Keratinocyte (primary cell): ENCODE measurements around the gene CHD2. TPM values are rescaled to one million over a fixed set of nuclear protein-coding genes. Genes with fewer than 3 reads are reported as not detected.
"Not testable (repeated sequence)": the region's sequence is repeated elsewhere in the genome, so short reads cannot be mapped to it uniquely, and the experiment has no call there.

ENCODE experiments used
- DNase-seq: peaks from one replicate; pipeline ENCODE4 v3.0.0-alpha.2; 2011; ENCODE audit warnings: low read depth, missing footprints, low spot score
- FAIRE-seq: peaks from 2 replicates; lab custom pipeline; 2011; peaks lifted over from hg19 to GRCh38; lab: Jason Lieb, UNC
- H2AFZ ChIP-seq: 2 replicates; pipeline ENCODE4 v1.6.0; 2012; ENCODE audit warnings: low read length, control low read depth, inconsistent platforms; ENCODE audit not compliant: control insufficient read depth
- H3K27ac ChIP-seq: 2 replicates; pipeline ENCODE4 v1.5.1; 2011; ENCODE audit warnings: low read length; ENCODE audit not compliant: control insufficient read depth, insufficient read depth
- H3K27me3 ChIP-seq: 3 replicates; pipeline ENCODE4 v1.6.0; 2011; ENCODE audit warnings: low read length; ENCODE audit not compliant: control insufficient read depth, insufficient read depth; ENCODE audit errors: extremely low read depth
- H3K36me3 ChIP-seq, 2 experiments: 2 replicates in 1 of 2; 3 replicates in 1 of 2; pipeline ENCODE4 v1.5.1; 2011; ENCODE audit warnings: low read length in 2 of 2, mild to moderate bottlenecking in 1 of 2; ENCODE audit not compliant: control insufficient read depth in 2 of 2, insufficient read depth in 2 of 2; ENCODE audit errors: extremely low read depth in 1 of 2
- H3K4me1 ChIP-seq: 3 replicates; pipeline ENCODE4 v1.5.1; 2011; ENCODE audit warnings: low read length; ENCODE audit not compliant: control insufficient read depth, insufficient read depth; ENCODE audit errors: extremely low read depth
- H3K4me2 ChIP-seq: 3 replicates; pipeline ENCODE4 v1.6.0; 2011; ENCODE audit warnings: low read depth, low read length; ENCODE audit not compliant: control insufficient read depth, insufficient read depth; ENCODE audit errors: extremely low read depth
- H3K4me3 ChIP-seq, 3 experiments: fragments of 200-600 bp in 1 of 3; sonication (generic) in 1 of 3; 2 replicates in 2 of 3; 3 replicates in 1 of 3; pipeline ENCODE4 v1.5.1; 2011 to 2016; ENCODE audit warnings: low read length in 3 of 3, mild to moderate bottlenecking in 3 of 3, control low read depth in 2 of 3, inconsistent platforms in 1 of 3, low read depth in 1 of 3, mixed read lengths in 1 of 3, mixed run types in 1 of 3, moderate library complexity in 1 of 3; ENCODE audit not compliant: control insufficient read depth in 2 of 3, insufficient read depth in 2 of 3; ENCODE audit errors: extremely low read depth in 1 of 3
- H3K79me2 ChIP-seq: 2 replicates; pipeline ENCODE4 v1.6.0; 2012; ENCODE audit warnings: low read length; ENCODE audit not compliant: control insufficient read depth, insufficient read depth
- H3K9ac ChIP-seq: 3 replicates; pipeline ENCODE4 v1.6.0; 2011; ENCODE audit warnings: low read length; ENCODE audit not compliant: control insufficient read depth, insufficient read depth; ENCODE audit errors: extremely low read depth
- H3K9me1 ChIP-seq: 3 replicates; pipeline ENCODE4 v1.6.0; 2011; ENCODE audit warnings: low read length; ENCODE audit not compliant: control insufficient read depth, insufficient read depth; ENCODE audit errors: extremely low read depth
- H3K9me3 ChIP-seq: 2 replicates; pipeline ENCODE4 v1.5.1; 2012; ENCODE audit warnings: low read depth, low read length; ENCODE audit not compliant: control insufficient read depth
- H4K20me1 ChIP-seq: 3 replicates; pipeline ENCODE4 v1.6.0; 2011; ENCODE audit warnings: low read length; ENCODE audit not compliant: control insufficient read depth, insufficient read depth; ENCODE audit errors: extremely low read depth
- CTCF ChIP-seq, 3 experiments: IDR thresholded peaks in 1 of 3; conservative IDR thresholded peaks in 1 of 3; optimal IDR thresholded peaks in 1 of 3; 2 replicates in 2 of 3; 3 replicates in 1 of 3; pipeline versions ENCODE3 to v1.5.1; 2011; ENCODE audit warnings: low read length in 3 of 3, mild to moderate bottlenecking in 3 of 3, moderate library complexity in 2 of 3, control low read depth in 1 of 3, inconsistent platforms in 1 of 3; ENCODE audit not compliant: insufficient read depth in 2 of 3; ENCODE audit errors: extremely low read depth in 1 of 3
- EZH2 ChIP-seq: IDR thresholded peaks from one replicate; pipeline ENCODE4 v1.6.1; 2012; ENCODE audit warnings: inconsistent platforms, mild to moderate bottlenecking, low read length, moderate library complexity
- dilution Hi-C: fragments of 300-500 bp; cut with MboI; formaldehyde crosslinking; loops from one replicate; pipeline ENCODE4 v1.7.0; 2020; ENCODE audit warnings: low sequenced_read_pairs; ENCODE audit not compliant: extremely low pct_ligation_motif_present
- polyA plus RNA-seq, 5 experiments: library from polyadenylated mRNA; depleted of rRNA in 3 of 5; stranded (reverse) in 3 of 5; stranded (forward) in 1 of 5; unstranded in 1 of 5; fragments of >200 nt; gene quantifications; 1 replicate in 1 of 5; 2 replicates in 3 of 5; 3 replicates in 1 of 5; pipeline versions ENCODE4 v1.2.1 to v1.2.3, GENCODE V29; 2011 to 2012; ENCODE audit warnings: missing spikeins in 2 of 5, low read depth in 1 of 5, low replicate concordance in 1 of 5

CHD2 gene
- polyA plus RNA-seq, 1 donor (not counting 4 experiments of a cell fraction or from before 2014, with no cell fraction given) = 62.0 TPM

GRCh38 chr15:93059442-93059841 lies 159.3 kb downstream of the CHD2 start:
- H3K27ac ChIP-seq = no peak overlapping the region
- dilution Hi-C loops = no loop called here
- no peaks in the 10 kb centered on the region for H3K36me3 ChIP-seq
- FAIRE-seq = no peak
- no peak overlapping the region for H3K9ac ChIP-seq
- no peaks in the 10 kb centered on the region for H3K9me3 ChIP-seq
- no peak overlapping the region for H3K4me3 ChIP-seq
- no peak overlapping the region for H3K4me2 ChIP-seq
- H4K20me1 ChIP-seq = no peaks in the 10 kb centered on the region
- no peak overlapping the region for H2AFZ ChIP-seq
- no peaks in the 10 kb centered on the region for H3K9me1 ChIP-seq
- no peak for DNase-seq
- no peak for TF ChIP-seq EZH2
- TF ChIP-seq CTCF (optimal IDR thresholded peaks at IDR 0.05 in 1 of 3, IDR thresholded peaks at IDR 0.05 in 1 of 3, conservative IDR thresholded peaks at IDR 0.05 in 1 of 3; ENCODE audit: extremely low read depth in 1 of 3, insufficient read depth in 2 of 3, low read length in 3 of 3) = no peak
- H3K79me2 ChIP-seq = no peaks in the 10 kb centered on the region
- peaks cover 8% of the 10 kb centered on the region for H3K27me3 ChIP-seq
- H3K4me1 ChIP-seq = peaks cover 20% of the 10 kb centered on the region

- Histone ChIP-seq H2AFZ (no peak overlapping the region), H3K27me3 (peaks cover 8% of the 10 kb centered on the region), H3K36me3 (no peaks in the 10 kb centered on the region), H3K9ac (no peak overlapping the region), H4K20me1 (no peaks in the 10 kb centered on the region), H3K4me1 (peaks cover 20% of the 10 kb centered on the region), H3K27ac (no peak overlapping the region), H3K9me1 (no peaks in the 10 kb centered on the region), H3K9me3 (no peaks in the 10 kb centered on the region), H3K4me2 (no peak overlapping the region), H3K79me2 (no peaks in the 10 kb centered on the region), H3K4me3 (no peak overlapping the region)
- DNase-seq = no peak
- FAIRE-seq = no peak
- no peak for TF ChIP-seq EZH2
- no peak for TF ChIP-seq CTCF (optimal IDR thresholded peaks at IDR 0.05 in 1 of 3, IDR thresholded peaks at IDR 0.05 in 1 of 3, conservative IDR thresholded peaks at IDR 0.05 in 1 of 3; ENCODE audit: extremely low read depth in 1 of 3, insufficient read depth in 2 of 3, low read length in 3 of 3)
- dilution Hi-C loops = no loop called here
Measured at GRCh38 chr15:93060336-93061248, 160.5 kb downstream of the CHD2 start.

- Histone ChIP-seq H3K9ac (peak overlapping the region; percentile 28), H3K4me1 (peaks cover 20% of the 10 kb centered on the region), H3K4me2 (peak overlapping the region; percentile 7)
- H4K20me1 ChIP-seq, H3K79me2 ChIP-seq, H3K9me1 ChIP-seq, H3K9me3 ChIP-seq, DNase-seq, H3K4me3 ChIP-seq, H3K27me3 ChIP-seq, dilution Hi-C loops, H3K27ac ChIP-seq, H3K36me3 ChIP-seq, H2AFZ ChIP-seq, FAIRE-seq: not testable (repeated sequence)
Measured at GRCh38 chr15:93062628-93063261, 162.6 kb downstream of the CHD2 start.
